Activated CD8-positive, alpha-beta memory T cell treated with anti-CD3 and anti-CD28 coated beads, Interleukin-2, amount 10 ng/mL, durations not matched to agents 7 days and 5 days (primary cell): ENCODE results near the gene MYT1. TPM values are rescaled to one million over a fixed set of nuclear protein-coding genes. Genes with fewer than 3 reads are reported as not detected.
"Not testable (repeated sequence)": the region's sequence is repeated elsewhere in the genome, so short reads cannot be mapped to it uniquely, and the experiment has no call there.

Experiments used
- ATAC-seq: fragments of 150-1000 bp; cut with Tn5 transposase; one replicate; pipeline ENCODE4 v1.10.0; 2021; ENCODE audit warnings: moderate library complexity
- CTCF ChIA-PET: fragments of 350-600 bp; sonication (Branson Sonifier 250); formaldehyde crosslinking; loops from one replicate; lab custom pipeline; 2021; ENCODE audit warnings: antibody characterized with exemption; lab: Charles Lee
- DNase-seq: peaks from one replicate; pipeline ENCODE4 v3.0.0-alpha.2; 2020
- H3K27ac Mint-ChIP-seq: one replicate; pipeline ENCODE4 v1.8.0; 2021; ENCODE audit warnings: mild to moderate bottlenecking, mixed read lengths
- H3K27me3 Mint-ChIP-seq: one replicate; pipeline ENCODE4 v1.8.0; 2021; ENCODE audit warnings: mixed read lengths
- H3K36me3 Mint-ChIP-seq: one replicate; pipeline ENCODE4 v1.8.0; 2021; ENCODE audit warnings: mild to moderate bottlenecking, mixed read lengths
- H3K4me1 Mint-ChIP-seq: one replicate; pipeline ENCODE4 v1.8.0; 2021; ENCODE audit warnings: mixed read lengths
- H3K4me3 Mint-ChIP-seq: one replicate; pipeline ENCODE4 v1.8.0; 2021; ENCODE audit warnings: mild to moderate bottlenecking, moderate library complexity, mixed read lengths
- H3K9me3 Mint-ChIP-seq: one replicate; pipeline ENCODE4 v1.8.0; 2022; ENCODE audit warnings: low read depth, mixed read lengths
- total RNA-seq, 2 experiments: library from RNA; stranded (reverse); gene quantifications; one replicate each; pipeline ENCODE4 v1.2.3, GENCODE V29; 2021

MYT1 gene
- total RNA-seq, 2 experiments from 2014 or later = not detected

DNA sequence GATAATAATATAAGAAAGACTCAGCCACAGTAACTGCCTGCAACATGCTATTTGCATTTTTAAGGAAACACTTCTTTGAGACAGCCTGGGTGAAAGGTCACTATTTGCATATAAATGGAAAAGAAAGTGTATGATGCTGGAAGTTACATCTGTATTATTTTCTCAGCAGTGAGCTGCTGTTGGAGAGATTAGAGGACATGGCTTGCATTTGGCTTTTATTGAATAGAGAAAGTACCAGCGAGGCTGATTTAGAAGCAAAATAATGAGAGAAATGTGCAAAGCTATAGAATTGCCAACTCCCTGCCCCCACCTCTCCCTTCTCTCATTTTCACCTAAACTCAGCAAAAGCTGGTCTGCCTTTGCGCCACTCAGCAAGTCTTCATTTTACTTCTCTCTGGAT lies 12.7 kb downstream of the MYT1 start:
- H3K4me1 Mint-ChIP-seq = peaks cover 13% of the 10 kb centered on the region
- ATAC-seq = no peak
- CTCF ChIA-PET = no interaction called here

DNA sequence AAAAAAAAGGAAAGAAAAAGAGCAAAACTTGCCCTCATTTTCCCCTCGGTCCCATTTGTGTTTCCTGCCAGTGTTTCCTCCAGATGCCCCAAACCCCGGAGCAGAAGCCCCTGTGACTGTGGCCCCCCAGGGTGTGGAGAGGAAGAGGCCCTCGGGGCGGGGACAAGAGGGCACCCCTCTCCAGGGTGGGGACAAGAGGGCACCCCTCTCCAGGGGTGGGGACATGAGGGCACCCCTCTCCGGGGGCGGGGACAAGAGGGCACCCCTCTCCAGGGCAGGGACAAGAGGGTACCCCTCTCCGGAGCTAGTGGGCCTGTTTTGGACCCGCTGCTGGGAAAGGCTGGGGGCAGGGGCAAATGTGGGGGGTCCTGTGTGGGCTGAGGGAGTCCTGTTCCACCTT lies 13.1 kb downstream of the MYT1 start:
- Mint-ChIP-seq H3K9me3 (peaks cover 5% of the 10 kb centered on the region), H3K4me1 (peaks cover 13% of the 10 kb centered on the region), H3K27me3 (peaks cover 11% of the 10 kb centered on the region), H3K36me3 (no peaks in the 10 kb centered on the region), H3K4me3 (no peak overlapping the region), H3K27ac (no peak overlapping the region)
- DNase-seq (no peak), ATAC-seq (no peak)
- CTCF ChIA-PET = no interaction called here

More for the DNA sequence above, 12.7 kb downstream of the MYT1 start:
- H3K27me3 Mint-ChIP-seq = peaks cover 11% of the 10 kb centered on the region
- DNase-seq = no peak
- H3K27ac Mint-ChIP-seq = no peak overlapping the region
- no peaks in the 10 kb centered on the region for H3K36me3 Mint-ChIP-seq
- H3K9me3 Mint-ChIP-seq = peaks cover 5% of the 10 kb centered on the region
- H3K4me3 Mint-ChIP-seq = no peak overlapping the region

DNA sequence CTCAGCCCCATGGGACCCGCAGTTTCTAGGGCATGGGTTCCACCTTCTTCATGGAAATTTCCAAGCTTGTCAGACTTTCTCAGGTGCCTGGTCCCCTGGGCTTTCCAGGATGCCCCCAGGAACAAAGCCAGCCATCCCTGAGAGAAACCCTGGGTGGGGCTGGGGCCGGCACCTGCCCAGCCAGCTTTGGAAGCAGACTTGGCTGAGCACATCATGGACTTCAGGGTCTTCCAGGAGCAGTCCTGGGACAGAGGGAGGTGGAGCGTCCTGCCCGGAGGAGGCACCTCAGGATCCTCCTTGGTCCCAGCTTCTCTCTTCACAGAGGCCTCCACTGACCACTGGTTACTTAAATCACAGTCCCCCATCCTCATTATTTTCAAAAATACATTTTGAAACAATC lies 13.5 kb downstream of the MYT1 start:
- peaks cover 13% of the 10 kb centered on the region for H3K4me1 Mint-ChIP-seq
- H3K36me3 Mint-ChIP-seq = no peaks in the 10 kb centered on the region
- CTCF ChIA-PET = no interaction called here
- no peak overlapping the region for H3K27ac Mint-ChIP-seq
- no peak overlapping the region for H3K4me3 Mint-ChIP-seq
- no peak for ATAC-seq
- H3K27me3 Mint-ChIP-seq = peaks cover 10% of the 10 kb centered on the region
- peaks cover 5% of the 10 kb centered on the region for H3K9me3 Mint-ChIP-seq
- DNase-seq = no peak

DNA sequence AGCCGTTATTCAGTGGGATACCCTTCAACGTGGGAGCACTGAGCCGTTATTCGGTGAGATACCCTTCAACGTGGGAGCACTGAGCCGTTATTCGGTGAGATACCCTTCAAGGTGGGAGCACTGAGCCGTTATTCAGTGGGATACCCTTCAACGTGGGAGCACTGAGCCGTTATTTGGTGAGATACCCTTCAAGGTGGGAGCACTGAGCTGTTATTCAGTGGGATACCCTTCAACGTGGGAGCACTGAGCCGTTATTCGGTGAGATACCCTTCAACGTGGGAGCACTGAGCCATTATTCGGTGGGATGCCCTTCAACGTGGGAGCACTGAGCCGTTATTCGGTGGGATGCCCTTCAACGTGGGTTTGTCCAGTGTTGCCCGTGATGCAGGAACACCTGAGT lies 14.7 kb downstream of the MYT1 start:
- H3K27ac Mint-ChIP-seq, DNase-seq, H3K36me3 Mint-ChIP-seq, H3K9me3 Mint-ChIP-seq, ATAC-seq, H3K4me3 Mint-ChIP-seq, H3K27me3 Mint-ChIP-seq, CTCF ChIA-PET: not testable (repeated sequence)
- peaks cover 15% of the 10 kb centered on the region for H3K4me1 Mint-ChIP-seq

DNA sequence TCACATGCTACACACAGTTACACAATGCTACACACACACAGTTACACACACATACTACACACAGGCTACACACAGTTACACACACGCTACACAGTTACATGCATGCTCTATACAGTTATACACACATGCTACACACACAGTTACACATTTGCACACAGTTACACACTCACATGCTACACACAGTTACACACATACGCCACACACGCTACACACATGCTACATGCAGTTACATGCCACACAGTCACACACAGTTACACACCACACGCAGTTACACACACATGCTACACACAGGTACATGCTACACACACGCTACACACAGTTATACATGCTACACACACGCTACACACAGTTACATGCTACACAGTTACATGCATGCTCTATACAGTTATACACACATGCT lies 15.6 kb downstream of the MYT1 start:
- DNase-seq (no peak), ATAC-seq (no peak)
- CTCF ChIA-PET = no interaction called here
- Mint-ChIP-seq H3K4me1 (peaks cover 24% of the 10 kb centered on the region), H3K27ac (no peak overlapping the region), H3K27me3 (peaks cover 9% of the 10 kb centered on the region), H3K9me3 (peaks cover 5% of the 10 kb centered on the region), H3K36me3 (peaks cover 1% of the 10 kb centered on the region), H3K4me3 (no peak overlapping the region)

DNA sequence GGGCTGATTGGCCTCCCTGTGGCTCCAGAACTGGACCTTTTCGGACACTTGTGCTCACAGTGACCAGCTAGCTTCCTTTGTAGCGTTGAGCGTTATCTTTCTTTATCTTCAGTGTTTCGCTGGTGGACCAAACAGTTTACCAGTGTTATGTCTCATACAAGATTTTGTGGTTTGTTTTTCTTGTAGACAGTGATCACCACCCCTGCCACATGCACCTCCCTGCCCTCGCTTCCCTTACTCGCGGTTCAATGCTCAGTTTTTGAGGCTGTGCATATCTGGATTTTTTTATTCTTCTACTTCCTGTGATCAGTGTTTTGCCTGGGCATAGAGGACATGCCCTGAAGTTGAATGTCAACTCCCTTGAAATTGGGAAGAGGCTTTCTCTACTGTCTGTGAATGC lies 16.4 kb downstream of the MYT1 start:
- Mint-ChIP-seq H3K9me3 (peaks cover 5% of the 10 kb centered on the region), H3K27ac (no peak overlapping the region), H3K4me1 (peaks cover 31% of the 10 kb centered on the region), H3K36me3 (peaks cover 1% of the 10 kb centered on the region), H3K27me3 (peaks cover 9% of the 10 kb centered on the region), H3K4me3 (no peak overlapping the region)
- DNase-seq (peak; percentile 45), ATAC-seq (no peak)
- CTCF ChIA-PET = no interaction called here

DNA sequence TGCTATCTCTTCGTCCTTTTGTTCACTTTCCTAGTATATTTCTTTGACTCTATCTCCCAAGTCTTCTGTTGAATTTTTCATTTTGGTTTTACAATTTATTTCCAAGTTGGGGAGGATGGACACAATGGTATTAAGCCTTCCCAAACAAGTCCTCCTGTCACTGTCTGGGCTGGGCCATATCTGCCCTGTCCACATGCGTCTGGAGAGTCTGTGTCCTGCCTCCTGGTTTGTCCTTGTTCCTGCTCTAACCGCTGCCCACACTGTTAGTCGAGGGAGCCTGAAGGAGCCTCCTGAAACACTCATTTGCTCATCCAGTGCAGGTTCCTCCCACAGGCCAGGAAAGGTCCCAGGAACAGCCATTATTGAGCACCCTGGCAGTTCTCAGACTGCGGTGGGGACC lies 17.1 kb downstream of the MYT1 start:
- H3K27me3 Mint-ChIP-seq = peaks cover 8% of the 10 kb centered on the region
- no peak overlapping the region for H3K4me3 Mint-ChIP-seq
- H3K9me3 Mint-ChIP-seq = peaks cover 6% of the 10 kb centered on the region

DNA sequence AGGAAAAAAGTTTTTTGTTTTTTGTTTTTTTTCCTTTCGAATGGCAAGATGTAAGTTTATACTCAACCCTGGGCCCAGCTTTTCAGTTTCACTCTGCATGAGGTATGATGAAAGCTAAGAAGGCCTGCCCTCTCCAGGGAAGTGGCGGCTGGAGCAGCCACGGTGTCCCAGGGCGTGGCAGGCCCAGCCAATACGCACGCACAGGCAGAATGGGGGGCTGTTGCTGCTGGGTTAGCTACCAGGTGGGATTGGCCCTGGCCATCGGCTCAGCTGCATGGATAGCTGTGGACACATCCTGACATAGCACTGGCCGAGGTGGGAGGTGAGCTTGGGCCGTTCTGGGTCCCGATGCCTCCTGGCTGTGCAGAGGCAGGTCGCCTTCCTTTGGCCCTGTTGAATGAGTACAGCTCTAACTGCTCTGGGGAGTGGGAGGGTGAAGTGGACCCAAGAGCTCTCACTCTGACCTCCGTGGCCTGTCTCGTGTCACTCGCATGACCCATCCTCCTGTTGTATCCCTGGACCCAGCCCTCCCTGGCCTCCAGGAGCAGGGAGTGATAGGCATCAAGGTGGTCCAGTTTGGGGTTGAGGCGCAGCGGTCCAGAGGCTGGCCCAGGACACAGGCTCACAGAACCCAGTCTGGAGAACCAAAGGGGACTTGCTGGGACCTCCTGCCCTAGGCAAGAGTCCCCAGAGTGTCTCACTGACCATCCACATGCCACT lies 18.1 kb downstream of the MYT1 start:
- peaks cover 33% of the 10 kb centered on the region for H3K4me1 Mint-ChIP-seq

More for the DNA sequence above, 17.1 kb downstream of the MYT1 start:
- CTCF ChIA-PET = no interaction called here
- no peak overlapping the region for H3K27ac Mint-ChIP-seq
- no peak for DNase-seq
- no peak for ATAC-seq
- peaks cover 2% of the 10 kb centered on the region for H3K36me3 Mint-ChIP-seq
- H3K4me1 Mint-ChIP-seq = peaks cover 33% of the 10 kb centered on the region

DNA sequence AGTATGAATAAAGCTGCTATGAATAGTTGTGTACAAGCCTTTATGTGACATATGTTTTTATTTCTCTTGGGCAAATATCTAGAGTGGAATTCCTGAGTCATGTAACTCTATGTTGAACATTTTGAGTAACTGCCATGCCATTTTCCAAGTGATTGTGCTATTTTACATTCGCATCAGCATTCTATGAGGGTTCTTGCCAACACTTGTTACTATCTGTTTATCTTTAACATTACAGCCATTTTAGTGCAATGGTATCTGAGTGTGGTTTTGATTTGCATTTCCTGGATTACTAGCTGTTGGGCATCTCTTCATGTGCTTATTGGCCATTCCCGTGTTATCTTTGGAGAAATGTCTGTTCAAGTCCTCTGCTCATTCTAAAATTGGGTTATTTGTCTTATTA lies 19.1 kb downstream of the MYT1 start:
- no peak for DNase-seq

More for the DNA sequence above, 18.1 kb downstream of the MYT1 start:
- Mint-ChIP-seq H3K36me3 (peaks cover 3% of the 10 kb centered on the region), H3K27ac (no peak overlapping the region), H3K4me3 (no peak overlapping the region), H3K9me3 (peaks cover 7% of the 10 kb centered on the region), H3K27me3 (peaks cover 7% of the 10 kb centered on the region)
- CTCF ChIA-PET = no interaction called here
- DNase-seq (no peak), ATAC-seq (no peak)

DNA sequence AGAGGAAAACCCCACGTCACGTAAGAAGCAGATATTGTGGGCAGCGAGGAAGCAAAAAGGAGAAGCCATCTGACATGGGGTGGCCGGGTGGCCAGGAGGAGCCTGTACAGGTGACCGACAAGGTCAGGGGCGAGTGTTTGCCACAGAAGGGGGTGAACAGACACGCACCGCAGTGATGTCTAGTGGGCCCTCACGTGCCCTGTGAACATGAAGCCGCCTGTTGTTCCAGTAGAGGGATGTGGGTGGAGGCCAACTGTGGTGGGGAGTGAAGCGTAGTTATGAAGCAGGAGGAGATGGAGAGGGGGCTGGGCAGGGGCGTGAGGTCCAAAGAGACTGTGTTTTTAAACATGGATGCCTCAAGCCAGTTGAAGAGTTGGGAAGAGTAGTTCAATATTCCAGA lies 20.5 kb downstream of the MYT1 start:
- H3K9me3 Mint-ChIP-seq = peaks cover 6% of the 10 kb centered on the region
- peaks cover 3% of the 10 kb centered on the region for H3K36me3 Mint-ChIP-seq
- peaks cover 33% of the 10 kb centered on the region for H3K4me1 Mint-ChIP-seq
- CTCF ChIA-PET = interaction anchor here (1.0 kb wide), 1 partner anchor 719 kb away, joined by 3 read pairs; no protein-coding TSS in a partner anchor
- H3K4me3 Mint-ChIP-seq = no peak overlapping the region
- peaks cover 7% of the 10 kb centered on the region for H3K27me3 Mint-ChIP-seq
- ATAC-seq (no peak), DNase-seq (peak; percentile 42)
- H3K27ac Mint-ChIP-seq = peak overlapping the region; percentile 45

More for the DNA sequence above, 19.1 kb downstream of the MYT1 start:
- H3K36me3 Mint-ChIP-seq = peaks cover 3% of the 10 kb centered on the region
- no peak for ATAC-seq
- H3K4me3 Mint-ChIP-seq = no peak overlapping the region
- CTCF ChIA-PET = no interaction called here
- H3K27me3 Mint-ChIP-seq = peaks cover 7% of the 10 kb centered on the region
- no peak overlapping the region for H3K27ac Mint-ChIP-seq
- H3K9me3 Mint-ChIP-seq = peaks cover 7% of the 10 kb centered on the region
- peaks cover 33% of the 10 kb centered on the region for H3K4me1 Mint-ChIP-seq

DNA sequence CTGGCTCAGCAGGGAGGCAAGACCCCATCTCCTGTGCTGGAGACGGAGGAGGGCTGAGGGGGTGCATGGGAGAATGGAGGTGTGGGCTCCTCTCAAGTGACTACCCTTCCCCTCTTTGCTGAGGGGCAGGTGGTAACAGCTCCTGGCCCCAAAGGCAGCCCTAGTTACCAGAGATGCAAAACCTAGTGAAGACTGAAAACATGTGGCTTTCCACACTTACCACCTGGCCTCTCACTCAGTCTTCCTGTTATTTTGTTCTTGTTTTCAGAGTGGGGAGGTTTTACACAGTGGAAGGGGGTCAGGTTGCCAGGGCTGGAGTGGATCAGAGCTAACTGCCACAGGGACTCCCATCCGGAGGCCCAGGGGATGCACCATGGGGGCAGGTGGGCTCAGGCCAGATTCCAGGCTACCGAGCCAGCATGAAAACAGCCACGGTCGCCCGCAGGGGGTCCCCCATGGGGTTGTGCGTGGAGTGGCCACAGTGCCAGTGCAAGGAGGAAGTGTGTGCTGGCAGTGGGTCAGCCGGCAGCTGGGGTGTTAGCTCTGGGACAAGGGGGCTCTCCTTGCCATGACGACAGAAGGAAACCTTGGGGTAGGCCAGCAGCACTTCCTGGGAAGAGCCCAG lies 21.1 kb downstream of the MYT1 start:
- Mint-ChIP-seq H3K27me3 (peaks cover 10% of the 10 kb centered on the region), H3K9me3 (peaks cover 2% of the 10 kb centered on the region), H3K27ac (peak overlapping the region; percentile 5), H3K4me3 (no peak overlapping the region), H3K4me1 (peaks cover 29% of the 10 kb centered on the region), H3K36me3 (peaks cover 3% of the 10 kb centered on the region)
- no peak for ATAC-seq
- CTCF ChIA-PET = interaction anchor here (1.0 kb wide), 1 partner anchor 720 kb away, joined by 3 read pairs; no protein-coding TSS in a partner anchor
- DNase-seq = no peak

DNA sequence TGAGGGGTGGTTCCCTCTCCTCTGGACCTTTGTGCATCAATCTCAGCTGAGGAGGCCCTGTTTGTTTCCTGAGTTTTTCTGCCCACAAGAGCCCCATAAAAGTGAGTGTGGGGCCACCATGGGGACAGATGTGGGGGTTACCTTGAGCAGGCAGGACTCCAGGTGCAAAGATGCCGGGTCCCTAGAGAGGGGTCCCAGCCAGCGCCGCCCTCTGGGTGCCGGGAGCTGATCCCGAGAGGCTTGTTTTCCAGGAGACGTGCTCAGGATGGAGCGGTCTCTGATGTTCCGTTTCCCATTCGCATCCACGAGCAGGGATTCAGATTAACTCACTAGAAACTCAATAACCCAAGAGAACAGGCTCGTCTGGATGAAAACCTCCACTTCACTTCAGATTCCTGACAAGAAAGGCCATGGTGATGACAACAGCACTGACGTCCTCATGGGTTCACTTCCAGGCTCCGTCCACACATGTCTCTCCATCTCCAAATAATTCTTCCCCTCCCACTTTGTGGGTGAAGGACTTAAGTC lies 21.9 kb downstream of the MYT1 start:
- Mint-ChIP-seq H3K27ac (no peak overlapping the region), H3K9me3 (peaks cover 2% of the 10 kb centered on the region), H3K36me3 (peaks cover 3% of the 10 kb centered on the region), H3K27me3 (peaks cover 10% of the 10 kb centered on the region), H3K4me1 (peaks cover 24% of the 10 kb centered on the region), H3K4me3 (no peak overlapping the region)
- DNase-seq (no peak), ATAC-seq (no peak)
- CTCF ChIA-PET = no interaction called here

DNA sequence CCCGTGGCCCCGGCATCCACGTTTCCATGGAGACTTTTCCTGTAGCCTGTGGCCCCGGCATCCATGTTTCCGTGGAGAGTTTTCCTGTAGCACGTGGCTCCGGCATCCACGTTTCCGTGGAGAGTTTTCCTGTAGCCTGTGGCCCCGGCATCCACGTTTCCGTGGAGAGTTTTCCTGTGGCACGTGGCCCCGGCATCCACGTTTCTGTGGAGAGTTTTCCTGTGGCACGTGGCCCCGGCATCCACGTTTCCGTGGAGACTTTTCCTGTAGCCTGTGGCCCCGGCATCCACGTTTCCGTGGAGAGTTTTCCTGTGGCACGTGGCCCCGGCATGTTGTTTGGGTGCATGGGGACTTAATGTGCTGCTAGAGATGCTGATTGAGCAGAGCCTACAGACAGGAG lies 23.0 kb downstream of the MYT1 start:
- H3K4me3 Mint-ChIP-seq, H3K27ac Mint-ChIP-seq, CTCF ChIA-PET, DNase-seq, H3K36me3 Mint-ChIP-seq, ATAC-seq, H3K9me3 Mint-ChIP-seq: not testable (repeated sequence)
- Mint-ChIP-seq H3K4me1 (peaks cover 20% of the 10 kb centered on the region), H3K27me3 (peaks cover 11% of the 10 kb centered on the region)

DNA sequence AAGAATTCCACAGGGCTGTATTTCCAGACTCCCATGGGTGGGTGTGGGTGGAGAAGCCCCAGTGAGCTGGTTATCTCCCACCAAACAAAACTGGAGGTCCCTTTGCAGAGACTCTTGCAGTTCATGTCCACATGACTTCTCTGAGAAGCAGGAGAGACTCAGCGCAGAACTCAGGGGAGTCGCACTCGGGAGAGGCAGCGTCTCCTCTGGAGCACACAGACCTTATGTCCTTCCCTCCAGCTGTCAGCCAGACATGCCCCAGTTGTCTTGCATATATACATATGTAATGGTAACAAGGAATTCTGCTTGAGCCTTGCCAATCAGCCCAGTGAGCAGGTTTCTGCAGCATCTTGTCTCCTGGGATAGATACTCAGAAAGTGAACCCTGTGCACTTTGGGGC lies 23.8 kb downstream of the MYT1 start:
- Mint-ChIP-seq H3K27me3 (peaks cover 14% of the 10 kb centered on the region), H3K36me3 (peaks cover 3% of the 10 kb centered on the region), H3K9me3 (peaks cover 2% of the 10 kb centered on the region), H3K4me3 (no peak overlapping the region), H3K4me1 (peaks cover 25% of the 10 kb centered on the region), H3K27ac (no peak overlapping the region)
- CTCF ChIA-PET = no interaction called here
- no peak for ATAC-seq
- DNase-seq = no peak
